ENCODE measurements around the gene RAMP3.

GRCh38 chr7:45185864-45186250 lies 28.3 kb downstream of the RAMP3 start:
- TF ChIP-seq CTCF (IDR thresholded peaks at IDR 0.05) = no peak
- no peak for TF ChIP-seq POLR2A (IDR thresholded peaks at IDR 0.05)
